NCI-H1417 treated with DMSO at 0.1 percent for 48 hours (cell line): ENCODE results near the gene POU2F1.

Experiments
- DNase-seq: peaks from one replicate; lab custom pipeline; 2025; lab: John Stamatoyannopoulos, UW

The POU2F1 gene

GRCh38 chr1:167467752-167468151 is 247.1 kb downstream of the POU2F1 start:
- no peak for DNase-seq

GRCh38 chr1:167469280-167469965 is 248.7 kb downstream of the POU2F1 start:
- DNase-seq = no peak

- DNase-seq = no peak
Measured at GRCh38 chr1:167471568-167471967, 250.9 kb downstream of the POU2F1 start.

GRCh38 chr1:167472752-167473521 is 252.3 kb downstream of the POU2F1 start:
- DNase-seq = no peak

GRCh38 chr1:167473761-167474160 is 253.1 kb downstream of the POU2F1 start:
- no peak for DNase-seq

- no peak for DNase-seq
Measured at GRCh38 chr1:167474191-167474641, 253.5 kb downstream of the POU2F1 start.

GRCh38 chr1:167476061-167476460 is 255.4 kb downstream of the POU2F1 start:
- no peak for DNase-seq
